ENCODE data around the gene HGS.

GRCh38 chr17:81652906-81653771 is 30.7 kb upstream of the HGS start:
- no peak for TF ChIP-seq CTCF (IDR thresholded peaks at IDR 0.05; ENCODE audit: poor library complexity)
- no peak for TF ChIP-seq EZH2 (IDR thresholded peaks at IDR 0.05; ENCODE audit: borderline replicate concordance)
- TF ChIP-seq EZH2phosphoT487 (IDR thresholded peaks at IDR 0.05; ENCODE audit: low read depth, severe bottlenecking, unreplicated experiment), result no peak
